HCT116 (cell line): ENCODE measurements around the gene BNC1. TPM values are rescaled to one million over a fixed set of nuclear protein-coding genes. Genes with fewer than 3 reads are reported as not detected.

Source experiments
- ATAC-seq: fragments of 200-7000 bp; cut with Tn5 transposase; 2 replicates; pipeline ENCODE4 v1.9.1; 2020; ENCODE audit warnings: mild to moderate bottlenecking, moderate library complexity
- BruUV-seq: library from RNA; stranded (reverse); fragments of 400-500 nt; replicated peaks from 2 replicates; lab custom pipeline; 2021; lab: Mats Ljungman, UMichigan
- CTCF ChIA-PET: fragments of 300-600 bp; sonication (Branson Sonifier 250); formaldehyde crosslinking; loops from one replicate; lab custom pipeline; 2021; ENCODE audit warnings: antibody characterized with exemption; lab: Charles Lee
- POLR2A ChIA-PET: fragments of 300-600, 350-600 bp; sonication (Branson Sonifier 250); formaldehyde crosslinking; loops from one replicate; lab custom pipeline; 2021; ENCODE audit warnings: antibody characterized with exemption; lab: Charles Lee
- RAD21 ChIA-PET, 2 experiments: fragments of 300-600 bp; sonication (Branson Sonifier 250); formaldehyde crosslinking; loops; one replicate each; lab custom pipeline; 2023; ENCODE audit warnings: low total read pairs in 2 of 2; ENCODE audit not compliant: uncharacterized antibody in 2 of 2, unreplicated experiment in 2 of 2, low non-redundant PET in 1 of 2; lab: Charles Lee
- DNase-seq: peaks from one replicate; pipeline ENCODE4 v3.0.0-alpha.2; 2010; ENCODE audit warnings: low read depth, low spot score
- H2AFZ ChIP-seq: fragments of 200-600 bp; shearing (Covaris generic), sonication (generic); 2 replicates; pipeline ENCODE4 v1.6.1; 2017; ENCODE audit warnings: low read depth, mixed run types, mixed read lengths, antibody characterized with exemption, low read length; ENCODE audit not compliant: poor library complexity, severe bottlenecking
- H3K27ac ChIP-seq: 2 replicates; pipeline ENCODE4 v1.5.1; 2012; ENCODE audit warnings: low read depth, low read length
- H3K27me3 ChIP-seq: fragments of 200-600 bp; sonication (generic); 2 replicates; pipeline ENCODE4 v1.6.1; 2016; ENCODE audit warnings: mixed run types, low read length, mixed read lengths; ENCODE audit not compliant: insufficient read depth
- H3K36me3 ChIP-seq, 2 experiments: fragments of 200-500 bp in 1 of 2; fragments of 200-600 bp in 1 of 2; sonication (Bioruptor generic) in 1 of 2; sonication (generic) in 1 of 2; 2 replicates each; pipeline versions ENCODE4 v1.5.1 to v1.6.1; 2014 to 2016; ENCODE audit warnings: low read length in 2 of 2, inconsistent platforms in 1 of 2, mixed read lengths in 1 of 2, mixed run types in 1 of 2; ENCODE audit not compliant: insufficient read depth in 2 of 2, control insufficient read depth in 1 of 2
- H3K4me1 ChIP-seq, 2 experiments: fragments of 200-600 bp in 1 of 2; sonication (generic) in 1 of 2; 2 replicates each; pipeline versions ENCODE4 v1.5.1 to v1.6.1; 2012 to 2017; ENCODE audit warnings: low read length in 2 of 2, inconsistent platforms in 1 of 2, mild to moderate bottlenecking in 1 of 2, mixed read lengths in 1 of 2, mixed run types in 1 of 2, moderate library complexity in 1 of 2; ENCODE audit not compliant: insufficient read depth in 2 of 2, control insufficient read depth in 1 of 2
- H3K4me2 ChIP-seq: fragments of 200-600 bp; sonication (generic); 2 replicates; pipeline ENCODE4 v1.6.1; 2017; ENCODE audit warnings: mixed run types, low read length, mixed read lengths
- H3K4me3 ChIP-seq, 2 experiments: fragments of 200-600 bp in 1 of 2; sonication (generic) in 1 of 2; replicated peaks in 1 of 2; 2 replicates each; pipeline ENCODE4 v1.5.1; 2011 to 2016; ENCODE audit warnings: low read length in 2 of 2, control low read depth in 1 of 2, low read depth in 1 of 2, mild to moderate bottlenecking in 1 of 2, mixed read lengths in 1 of 2, mixed run types in 1 of 2
- H3K79me2 ChIP-seq: fragments of 200-600 bp; sonication (generic); 2 replicates; pipeline ENCODE4 v1.6.1; 2017; ENCODE audit warnings: mild to moderate bottlenecking, mixed run types, low read length, moderate library complexity, mixed read lengths; ENCODE audit not compliant: insufficient read depth
- H3K9ac ChIP-seq: fragments of 200-600 bp; sonication (generic); 2 replicates; pipeline ENCODE4 v1.6.1; 2016; ENCODE audit warnings: low read length, mixed read lengths
- H3K9me2 ChIP-seq: fragments of 200-600 bp; sonication (generic), shearing (Covaris generic); 2 replicates; pipeline ENCODE4 v1.6.1; 2017; ENCODE audit warnings: mixed run types, mild to moderate bottlenecking, moderate library complexity; ENCODE audit not compliant: insufficient read depth
- H3K9me3 ChIP-seq, 2 experiments: fragments of 200-500 bp in 1 of 2; fragments of 200-600 bp in 1 of 2; sonication (Bioruptor generic) in 1 of 2; sonication (generic) in 1 of 2; 2 replicates each; pipeline ENCODE4 v1.6.1; 2014 to 2017; ENCODE audit warnings: low read length in 2 of 2, mixed read lengths in 2 of 2, inconsistent platforms in 1 of 2, low read depth in 1 of 2, mild to moderate bottlenecking in 1 of 2, mixed run types in 1 of 2, moderate library complexity in 1 of 2; ENCODE audit not compliant: control insufficient read depth in 1 of 2, insufficient read depth in 1 of 2
- H4K20me1 ChIP-seq: fragments of 200-600 bp; sonication (generic), shearing (Covaris generic); 2 replicates; pipeline ENCODE4 v1.6.1; 2017; ENCODE audit warnings: mixed run types, mild to moderate bottlenecking, moderate library complexity; ENCODE audit not compliant: insufficient read depth
- CTCF ChIP-seq, 3 experiments: fragments of 200-600 bp in 1 of 3; sonication (generic) in 1 of 3; IDR thresholded peaks in 2 of 3; conservative IDR thresholded peaks in 1 of 3; 2 replicates each; pipeline ENCODE4 v1.5.1; 2012 to 2017; ENCODE audit warnings: low read depth in 2 of 3, low read length in 2 of 3, antibody characterized with exemption in 1 of 3, borderline replicate concordance in 1 of 3, control low read depth in 1 of 3, mild to moderate bottlenecking in 1 of 3, mixed read lengths in 1 of 3, mixed run types in 1 of 3, moderate library complexity in 1 of 3; ENCODE audit not compliant: insufficient read depth in 1 of 3
- EGR1 ChIP-seq: IDR thresholded peaks from 2 replicates; pipeline ENCODE4 v1.6.1; 2012; ENCODE audit warnings: low read depth
- EZH2phosphoT487 ChIP-seq: fragments of 200-600 bp; IDR thresholded peaks from 2 replicates; pipeline ENCODE4 v1.6.1; 2018; ENCODE audit warnings: antibody characterized with exemption, borderline replicate concordance
- FOSL1 ChIP-seq: IDR thresholded peaks from 2 replicates; pipeline ENCODE4 v1.6.1; 2012; ENCODE audit warnings: low read depth
- JUND ChIP-seq: IDR thresholded peaks from 2 replicates; pipeline ENCODE4 v1.6.1; 2012
- POLR2A ChIP-seq: IDR thresholded peaks from 2 replicates; pipeline ENCODE4 v1.7.0; 2011; ENCODE audit warnings: borderline replicate concordance; ENCODE audit not compliant: insufficient read depth, insufficient read length; ENCODE audit errors: extremely low read depth
- RAD21 ChIP-seq: IDR thresholded peaks from 2 replicates; pipeline ENCODE4 v1.6.1; 2012; ENCODE audit warnings: low read depth, mild to moderate bottlenecking
- YY1 ChIP-seq: IDR thresholded peaks from 2 replicates; pipeline ENCODE4 v1.6.1; 2011; ENCODE audit warnings: low read length, low read depth, moderate library complexity, mild to moderate bottlenecking; ENCODE audit not compliant: insufficient replicate concordance; ENCODE audit errors: extremely low read depth
- ZFX ChIP-seq: fragments of 450-650 bp; IDR thresholded peaks from 2 replicates; pipeline ENCODE4 v1.6.1; 2017
- ZNF274 ChIP-seq: fragments of 200-500 bp; sonication (Bioruptor generic); IDR thresholded peaks from 2 replicates; pipeline ENCODE4 v1.6.1; 2014; ENCODE audit warnings: mild to moderate bottlenecking, low read depth, low read length, inconsistent platforms
- intact Hi-C: fragments of 100-400 bp; cut with micrococcal nuclease; formaldehyde crosslinking; loops from 2 replicates; pipeline ENCODE4 v1.10.0; 2022
- total RNA-seq: library from RNA; stranded (reverse); gene quantifications from one replicate; pipeline ENCODE4 v1.2.1, GENCODE V29; 2021; ENCODE audit not compliant: unreplicated experiment
- TF ChIP-seq, protein P1 (sequence below): IDR thresholded peaks from 2 replicates; pipeline ENCODE4 v1.6.1; 2012

BNC1 gene
- total RNA-seq, 1 experiment from 2014 or later = not detected

DNA sequence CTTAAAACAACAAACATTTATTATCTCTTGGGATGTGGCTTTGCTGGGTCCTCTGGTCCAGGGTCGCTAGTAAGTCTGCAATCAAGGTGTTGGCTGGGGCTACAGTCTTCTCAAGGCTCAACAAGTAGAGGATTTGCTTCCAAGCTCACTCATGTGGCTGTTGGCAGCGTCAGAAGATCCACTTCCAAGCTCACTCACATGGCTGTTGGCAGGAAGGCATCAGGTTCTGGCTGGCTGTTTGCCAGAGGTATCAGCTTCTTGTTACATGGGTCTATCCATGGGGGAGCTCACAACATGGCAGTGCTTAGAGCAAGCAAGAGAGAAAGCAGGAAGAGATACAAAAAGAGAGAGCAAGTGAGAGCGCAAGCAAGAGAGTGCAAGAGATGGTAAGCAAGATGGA is 15.0 kb upstream of the BNC1 start:
- Histone ChIP-seq H3K27ac (no peak overlapping the region), H3K4me3 (no peak overlapping the region), H3K36me3 (no peaks in the 10 kb centered on the region), H3K27me3 (no peaks in the 10 kb centered on the region), H3K4me2 (no peak overlapping the region), H2AFZ (no peak overlapping the region), H3K4me1 (0 out of 4 replicates have a peak, but pooled peaks cover 0 to 2% of the 10 kb centered on the region in 2 experiments), H4K20me1 (no peaks in the 10 kb centered on the region)
- intact Hi-C loops = no loop called here
- BruUV-seq = no TSS peak
- DNase-seq = no peak
- TF ChIP-seq POLR2A (no peak), EZH2phosphoT487 (no peak), EGR1 (no peak), JUND (no peak), ZFX (no peak), ZNF274 (no peak), RAD21 (no peak), YY1 (no peak), FOSL1 (no peak), CTCF (IDR thresholded peaks at IDR 0.05 in 2 of 3, conservative IDR thresholded peaks at IDR 0.05 in 1 of 3; ENCODE audit: borderline replicate concordance in 1 of 3, insufficient read depth in 1 of 3, low read depth in 2 of 3, low read length in 2 of 3) (no peak)
- TF ChIP-seq, protein P1, sequence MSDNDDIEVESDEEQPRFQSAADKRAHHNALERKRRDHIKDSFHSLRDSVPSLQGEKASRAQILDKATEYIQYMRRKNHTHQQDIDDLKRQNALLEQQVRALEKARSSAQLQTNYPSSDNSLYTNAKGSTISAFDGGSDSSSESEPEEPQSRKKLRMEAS = no peak
- TF ChIP-seq, all 23 proteins: peak for 0
- H3K9me3 ChIP-seq = no peaks in the 10 kb centered on the region
- no peaks in the 10 kb centered on the region for H3K79me2 ChIP-seq
- no peak overlapping the region for H3K9ac ChIP-seq
- no peaks in the 10 kb centered on the region for H3K9me2 ChIP-seq
- CTCF ChIA-PET = no interaction called here
- ATAC-seq = no peak
- POLR2A ChIA-PET = no interaction called here
- RAD21 ChIA-PET = no interaction called here
